GM13977 (cell line): ENCODE data around the gene PKMYT1.
A peak's percentile ranks its signal among the peaks of the same experiment; 100 is the strongest.

ENCODE experiments used
- DNase-seq: peaks from one replicate; pipeline ENCODE4 v3.0.0; 2012; ENCODE audit warnings: low spot score
- CTCF ChIP-seq: IDR thresholded peaks from 2 replicates; pipeline ENCODE4 v1.5.1; 2012; ENCODE audit warnings: mild to moderate bottlenecking, control low read depth; ENCODE audit not compliant: insufficient read depth; ENCODE audit errors: extremely low read depth, missing control alignments
- in situ Hi-C: fragments of 300-500 bp; cut with MboI; formaldehyde crosslinking; loops from one replicate; pipeline ENCODE4 v1.12.0; 2022; ENCODE audit warnings: low sequenced_read_pairs, low pct_unique_long_range_greater_than_20kb, mixed read lengths, inconsistent platforms; ENCODE audit not compliant: unreplicated experiment

PKMYT1 gene

GRCh38 chr16:2982402-2982801, 2.2 kb upstream of the PKMYT1 start:
- in situ Hi-C loops, result no loop called here
- no peak for TF ChIP-seq CTCF
- no peak for DNase-seq

DNA sequence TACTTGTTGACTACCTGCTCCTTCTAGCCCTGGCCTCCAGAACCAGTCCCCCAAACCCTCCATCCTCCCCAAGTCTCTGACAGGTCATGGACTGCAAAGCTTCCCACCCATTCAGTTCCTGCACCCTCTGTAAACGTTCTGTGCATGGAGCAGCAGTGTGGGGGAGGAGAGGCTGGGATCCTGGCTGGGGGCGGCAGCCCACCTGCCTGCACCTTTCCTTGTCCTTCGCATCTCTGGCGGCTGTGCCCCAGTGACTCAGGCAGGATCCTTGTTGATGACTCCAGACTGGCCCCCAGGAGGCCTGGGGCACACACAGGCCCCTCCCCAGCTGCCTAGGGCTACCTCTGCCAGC, 1.6 kb upstream of the PKMYT1 start:
- no peak for DNase-seq
- TF ChIP-seq CTCF, result no peak
- in situ Hi-C loops, result no loop called here

GRCh38 chr16:2981177-2981898, 1.1 kb upstream of the PKMYT1 start:
- in situ Hi-C loops, result no loop called here
- no peak for TF ChIP-seq CTCF
- no peak for DNase-seq

DNA sequence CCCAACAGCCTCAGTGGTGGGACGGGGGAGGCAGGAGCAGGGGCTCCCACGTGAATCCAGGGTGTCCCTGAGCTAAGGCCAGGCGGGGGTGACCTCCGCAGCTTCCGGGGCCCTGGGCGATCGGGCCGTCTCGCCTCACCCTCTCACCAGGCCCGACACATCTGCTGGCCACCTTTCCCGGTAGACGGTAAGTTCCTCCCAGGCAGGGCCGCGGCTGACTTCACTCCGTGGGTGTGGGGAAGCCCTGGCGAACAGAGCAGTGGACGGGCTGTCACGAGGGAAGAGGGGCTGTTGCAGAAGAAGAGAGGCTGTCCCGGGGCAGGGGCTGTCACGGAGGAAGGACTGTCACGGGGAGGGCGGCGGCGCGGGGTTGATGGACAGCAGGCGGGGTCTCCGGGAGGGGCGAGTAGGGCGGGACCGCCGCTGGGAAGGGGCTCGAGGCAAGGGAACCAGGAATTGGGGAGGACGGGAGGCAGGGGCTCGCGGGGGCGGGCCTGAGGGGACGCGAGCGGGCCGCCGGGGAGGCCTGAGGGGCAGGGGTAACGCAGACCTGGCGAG, 498 bp downstream of the PKMYT1 start:
- TF ChIP-seq CTCF, result no peak
- peak; percentile 56 for DNase-seq
- in situ Hi-C loops, result no loop called here

DNA sequence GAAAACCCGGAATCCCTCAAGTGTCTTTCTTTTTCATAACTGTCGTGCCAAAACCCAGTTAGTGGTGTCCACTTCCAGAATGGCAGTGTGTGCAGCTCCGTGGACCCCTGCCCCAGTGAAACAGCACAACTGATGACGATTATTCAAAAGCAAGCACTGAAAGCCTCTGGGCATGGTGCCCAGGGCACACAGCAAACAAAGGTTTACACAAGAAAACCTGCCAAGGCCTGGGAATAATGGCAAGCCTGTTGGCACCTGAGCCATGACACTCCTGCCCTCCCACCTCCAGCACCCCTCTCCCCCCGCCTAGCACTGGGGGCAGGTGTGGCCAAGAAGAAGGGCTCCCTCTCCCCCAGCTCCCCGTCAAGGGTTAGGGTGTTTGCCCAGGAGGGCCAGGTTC, 2.8 kb downstream of the PKMYT1 start:
- DNase-seq, result no peak
- in situ Hi-C loops, result no loop called here
- TF ChIP-seq CTCF, result no peak

GRCh38 chr16:2976673-2977072, 3.6 kb downstream of the PKMYT1 start:
- DNase-seq, result no peak
- in situ Hi-C loops, result no loop called here
- TF ChIP-seq CTCF, result no peak
